Putamen (tissue), 1 donor: ENCODE data around the gene ATP9B.
"Not testable (repeated sequence)": the region's sequence is repeated elsewhere in the genome, so short reads cannot be mapped to it uniquely, and the experiment has no call there.

Experiments
- DNase-seq: peaks from one replicate; pipeline ENCODE4 v3.0.0-alpha.2; 2016; ENCODE audit warnings: low spot score

The ATP9B gene

DNA sequence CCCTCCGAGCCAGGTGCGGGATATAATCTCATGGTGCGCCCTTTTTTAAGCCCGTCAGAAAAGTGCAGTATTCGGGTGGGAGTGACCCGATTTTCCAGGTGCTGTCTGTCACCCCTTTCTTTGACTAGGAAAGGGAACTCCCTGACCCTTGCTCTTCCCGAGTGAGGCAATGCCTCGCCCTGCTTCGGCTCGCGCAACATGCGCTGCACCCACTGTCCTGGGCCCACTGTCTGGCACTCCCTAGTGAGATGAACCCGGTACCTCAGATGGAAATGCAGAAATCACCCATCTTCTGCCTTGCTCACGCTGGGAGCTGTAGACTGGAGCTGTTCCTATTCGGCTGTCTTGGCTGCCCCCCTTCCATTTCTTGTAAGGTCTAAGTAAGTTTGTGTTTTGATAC lies 221.2 kb downstream of the ATP9B start:
- DNase-seq = not testable (repeated sequence)

DNA sequence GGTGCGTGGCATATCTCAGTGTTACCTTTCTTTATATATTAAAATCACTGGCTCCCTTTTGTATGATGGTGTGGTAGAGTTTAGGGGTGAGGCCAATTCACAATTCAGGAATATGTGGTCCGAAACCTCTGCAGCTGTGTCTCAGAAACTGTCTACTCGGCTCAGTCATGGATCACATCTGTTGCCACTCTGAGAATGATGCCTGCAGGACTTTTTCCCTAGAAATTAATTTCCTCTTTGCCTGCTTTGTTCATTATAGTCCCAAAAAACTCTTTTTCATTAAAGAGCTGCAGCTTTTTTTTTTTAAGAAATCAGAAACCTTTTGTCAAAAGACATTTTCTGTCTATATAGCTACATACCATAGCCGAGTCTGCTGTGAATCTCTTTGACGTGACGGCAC lies 221.7 kb downstream of the ATP9B start:
- DNase-seq = no peak

DNA sequence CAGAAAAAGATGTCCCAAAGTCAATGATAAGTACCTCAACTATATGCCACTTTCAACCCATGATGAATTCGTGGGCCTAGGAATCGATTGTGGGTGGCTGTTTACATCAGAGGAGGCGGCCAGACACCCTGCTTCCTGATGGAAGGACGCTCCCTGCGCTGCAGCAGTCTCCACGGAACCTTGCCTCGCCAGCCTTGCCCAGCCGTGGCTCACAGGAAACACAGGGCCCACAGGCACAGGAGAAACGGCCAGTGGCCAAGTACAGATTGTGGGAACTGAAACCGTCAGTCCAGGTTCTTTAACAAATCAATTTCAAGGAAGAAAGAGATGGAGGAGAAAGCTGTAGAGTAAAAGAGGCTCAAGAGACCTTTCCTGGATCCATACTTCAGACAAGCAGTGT lies 225.0 kb downstream of the ATP9B start:
- DNase-seq = no peak

DNA sequence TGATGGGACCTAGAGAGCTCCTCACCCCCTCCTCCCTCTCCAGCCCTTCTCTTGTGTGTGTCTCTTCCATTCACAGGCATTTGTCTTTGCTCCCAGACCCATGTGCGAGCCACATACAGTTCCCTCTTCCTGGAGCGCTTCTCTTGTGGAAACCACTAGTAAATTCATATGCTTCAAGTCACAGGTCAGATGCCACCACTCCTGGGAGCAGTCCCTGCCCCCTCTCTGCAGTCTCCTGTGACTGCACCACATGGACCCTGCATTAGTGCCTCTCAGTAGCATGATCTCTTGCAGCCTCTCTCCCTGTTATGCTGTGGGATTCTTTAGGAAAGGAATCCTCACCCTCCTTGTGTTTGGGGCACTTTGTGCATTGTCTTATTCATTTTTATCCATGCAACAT lies 230.1 kb downstream of the ATP9B start:
- no peak for DNase-seq

DNA sequence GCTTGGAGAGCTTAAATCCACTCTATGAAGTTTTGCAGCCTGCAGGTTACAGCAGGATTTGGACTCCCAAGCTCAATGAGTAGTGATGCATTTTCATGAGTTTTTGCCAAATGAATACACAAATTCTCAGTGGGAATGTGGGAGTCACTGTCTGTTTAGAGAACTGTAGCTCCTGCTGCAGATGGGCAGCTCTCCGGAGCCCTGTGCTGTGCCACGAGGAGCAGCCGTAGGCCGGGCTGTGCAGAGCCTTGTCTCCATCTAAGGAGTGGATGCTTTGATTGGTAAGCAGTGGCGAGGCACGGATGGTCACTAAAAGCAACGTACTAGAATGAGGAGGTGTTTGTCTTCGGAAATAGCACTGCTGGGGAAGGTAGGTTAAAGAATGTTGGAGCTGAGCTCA lies 230.5 kb downstream of the ATP9B start:
- no peak for DNase-seq

DNA sequence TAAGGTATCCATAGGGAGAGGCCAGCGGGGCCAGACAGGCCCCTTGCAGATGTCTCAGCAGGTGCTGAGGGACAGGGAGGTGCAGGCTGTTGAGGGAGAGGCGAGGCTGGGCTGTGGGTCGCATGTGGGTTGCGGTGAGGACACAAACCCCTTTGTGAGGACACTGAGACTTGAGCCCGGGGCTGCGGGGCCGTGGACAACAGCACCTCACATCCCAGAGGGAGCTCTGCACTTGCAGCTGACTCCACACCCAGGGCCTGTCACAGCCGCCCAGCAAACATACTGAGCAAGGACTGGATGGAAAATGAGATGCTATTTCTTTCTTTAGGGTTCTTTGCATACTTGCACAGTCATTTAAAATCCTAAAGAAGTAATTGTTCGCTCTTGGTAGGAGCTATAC lies 231.2 kb downstream of the ATP9B start:
- no peak for DNase-seq

DNA sequence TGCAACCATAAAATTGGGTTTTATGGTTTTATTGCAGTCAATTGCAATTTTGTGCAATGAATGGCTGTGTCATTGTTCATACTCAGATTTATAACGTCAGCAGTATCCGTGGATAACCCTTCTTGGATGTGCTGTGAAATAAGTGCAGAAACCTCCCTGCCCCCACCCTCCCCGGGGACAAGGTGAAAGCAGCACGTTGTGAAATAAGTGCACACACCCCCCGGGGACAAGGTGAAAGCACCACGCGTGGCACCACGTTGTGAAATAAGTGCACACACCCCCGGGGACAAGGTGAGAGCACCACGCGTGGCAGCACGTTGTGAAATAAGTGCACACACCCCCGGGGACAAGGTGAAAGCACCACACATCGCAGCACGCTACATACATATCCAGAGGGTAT lies 232.9 kb downstream of the ATP9B start:
- no peak for DNase-seq

DNA sequence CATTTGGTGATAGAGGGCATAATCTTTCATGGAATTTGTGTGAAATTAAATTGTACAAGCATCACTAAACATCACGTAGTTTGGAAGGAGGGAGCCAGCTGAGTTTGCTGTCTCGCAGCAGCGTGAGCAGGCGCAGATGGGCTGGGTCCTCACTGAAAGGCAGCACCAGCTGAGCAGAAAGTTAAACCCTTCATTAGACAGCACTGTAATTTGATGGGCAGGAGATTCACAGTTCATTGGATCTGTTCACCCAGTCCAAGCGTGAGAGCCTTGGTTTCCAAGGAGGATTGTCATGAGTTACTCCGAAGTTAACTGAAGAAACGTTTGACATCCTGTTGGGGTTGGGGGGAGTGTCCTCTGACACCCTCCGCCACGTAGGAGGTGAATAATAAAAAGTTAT lies 236.7 kb downstream of the ATP9B start:
- no peak for DNase-seq

DNA sequence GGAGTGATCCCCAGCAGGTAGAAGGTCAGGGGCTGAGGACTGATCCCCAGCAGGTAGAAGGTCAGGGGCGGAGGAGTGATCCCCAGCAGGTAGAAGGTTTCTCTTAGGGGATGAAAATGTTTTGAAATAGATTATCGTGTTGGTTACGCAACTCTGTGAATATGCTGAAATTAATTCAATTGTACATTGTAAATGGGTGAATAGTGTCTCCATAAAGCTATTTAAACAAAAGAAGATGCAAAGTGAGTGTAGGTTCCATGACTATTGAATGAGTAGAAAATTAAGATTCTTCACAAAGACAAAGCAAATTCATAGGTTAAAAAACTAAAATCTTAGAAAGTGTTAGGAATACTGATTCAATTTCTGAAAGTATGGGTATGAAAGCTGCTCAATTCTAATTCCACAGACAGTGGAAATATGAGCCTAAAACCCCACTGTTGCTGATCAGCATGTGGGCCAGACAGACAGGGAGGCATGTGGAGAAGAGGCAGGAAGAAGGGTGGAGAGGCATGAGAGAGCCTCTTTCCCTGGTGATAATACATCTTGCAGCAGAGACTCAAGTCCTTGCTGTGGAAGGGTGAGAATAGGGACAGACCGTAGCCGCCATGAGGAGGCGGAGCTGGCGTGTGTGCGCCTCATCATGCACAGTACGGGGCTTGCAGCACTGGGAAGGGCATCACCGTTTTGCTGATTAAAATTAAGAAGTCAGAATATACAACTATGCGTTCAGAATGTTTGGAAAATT lies 240.6 kb downstream of the ATP9B start:
- no peak for DNase-seq

DNA sequence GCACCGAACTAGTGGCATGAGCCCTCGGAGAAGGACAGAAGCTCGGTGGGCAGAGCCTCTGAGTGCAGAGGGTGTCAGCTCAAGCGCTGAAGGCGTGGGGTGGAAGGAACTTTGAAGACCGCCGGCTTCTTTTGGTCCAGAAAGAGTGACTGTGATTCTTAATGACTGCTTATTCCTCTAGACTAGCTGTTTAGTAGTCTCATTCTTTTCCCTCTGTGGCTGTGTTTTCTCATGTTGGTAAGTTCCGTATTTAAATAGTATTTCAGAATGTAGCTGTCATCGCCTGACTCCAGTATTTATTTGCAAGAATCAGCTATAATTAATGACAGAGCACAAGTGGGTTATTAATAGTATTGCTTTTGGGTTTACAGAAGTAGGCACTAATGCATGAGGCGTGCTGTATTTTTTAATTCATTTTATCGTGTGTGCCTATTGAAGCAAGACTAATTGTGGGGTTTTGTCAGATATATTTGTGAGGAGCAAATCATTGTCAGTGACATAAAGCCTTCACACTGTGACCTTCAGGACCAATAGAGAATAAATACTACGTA lies 245.7 kb downstream of the ATP9B start:
- DNase-seq = no peak

DNA sequence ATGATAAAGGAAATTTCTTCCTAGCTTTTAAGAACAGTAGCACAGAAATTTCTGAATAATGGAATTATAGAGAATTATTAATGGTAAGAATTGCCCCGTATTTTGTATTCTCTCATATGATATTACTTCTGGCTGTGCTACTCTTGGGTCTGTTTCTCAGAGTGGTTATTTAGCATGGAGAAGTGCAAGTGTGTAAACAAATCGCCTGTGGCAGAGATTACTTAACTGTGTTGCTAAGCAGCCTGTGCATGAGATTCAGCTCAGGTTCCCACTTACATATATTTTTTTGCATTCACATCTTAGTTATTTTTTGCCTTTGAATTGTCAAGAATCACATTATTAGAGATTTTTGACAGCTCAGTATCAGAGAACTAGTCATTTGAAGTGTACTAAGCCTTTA lies 246.4 kb downstream of the ATP9B start:
- DNase-seq = no peak

DNA sequence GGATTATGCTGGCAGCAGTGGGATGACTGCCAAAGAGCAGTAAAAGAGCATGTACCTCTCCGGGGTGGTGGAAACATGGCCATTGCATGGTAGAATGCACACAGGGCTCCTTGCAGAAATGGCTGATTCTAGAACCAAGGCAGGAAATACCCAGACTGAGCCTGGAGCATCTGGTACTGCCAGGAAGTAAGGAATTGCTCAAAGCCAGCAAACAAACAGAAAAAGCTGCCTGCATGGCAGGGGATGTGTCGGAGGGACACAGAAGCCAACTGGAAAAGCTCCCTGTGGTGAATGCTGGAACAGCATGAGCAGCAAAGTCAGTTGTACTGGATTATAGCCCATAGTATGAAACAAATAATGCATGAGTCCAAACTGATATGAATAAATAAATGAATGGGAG lies 248.5 kb downstream of the ATP9B start:
- no peak for DNase-seq

DNA sequence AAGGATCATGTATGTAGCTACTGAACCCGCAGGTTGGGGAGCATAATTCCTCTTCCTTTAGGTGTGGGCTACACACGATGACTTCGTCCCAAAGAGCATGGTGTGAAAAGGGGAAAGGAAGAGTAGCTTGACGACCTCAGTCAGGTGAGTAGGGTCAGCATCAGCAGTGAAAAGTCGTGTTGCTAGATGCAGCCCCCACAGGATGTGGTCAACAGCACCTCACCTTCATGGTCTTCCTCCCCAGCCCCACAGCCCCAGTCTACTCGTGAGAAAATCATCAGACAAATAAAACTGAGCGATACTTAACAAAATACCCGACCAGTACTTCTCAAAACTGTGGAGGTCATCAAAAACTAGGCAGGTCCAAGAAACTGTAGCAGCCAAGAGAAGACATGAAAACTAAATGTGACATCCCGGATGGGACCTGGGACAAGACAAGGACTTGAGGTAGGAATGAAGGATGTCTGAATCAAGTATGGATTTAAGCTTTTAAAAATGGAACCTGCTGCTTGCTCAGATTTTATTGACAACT lies 249.0 kb downstream of the ATP9B start:
- no peak for DNase-seq

DNA sequence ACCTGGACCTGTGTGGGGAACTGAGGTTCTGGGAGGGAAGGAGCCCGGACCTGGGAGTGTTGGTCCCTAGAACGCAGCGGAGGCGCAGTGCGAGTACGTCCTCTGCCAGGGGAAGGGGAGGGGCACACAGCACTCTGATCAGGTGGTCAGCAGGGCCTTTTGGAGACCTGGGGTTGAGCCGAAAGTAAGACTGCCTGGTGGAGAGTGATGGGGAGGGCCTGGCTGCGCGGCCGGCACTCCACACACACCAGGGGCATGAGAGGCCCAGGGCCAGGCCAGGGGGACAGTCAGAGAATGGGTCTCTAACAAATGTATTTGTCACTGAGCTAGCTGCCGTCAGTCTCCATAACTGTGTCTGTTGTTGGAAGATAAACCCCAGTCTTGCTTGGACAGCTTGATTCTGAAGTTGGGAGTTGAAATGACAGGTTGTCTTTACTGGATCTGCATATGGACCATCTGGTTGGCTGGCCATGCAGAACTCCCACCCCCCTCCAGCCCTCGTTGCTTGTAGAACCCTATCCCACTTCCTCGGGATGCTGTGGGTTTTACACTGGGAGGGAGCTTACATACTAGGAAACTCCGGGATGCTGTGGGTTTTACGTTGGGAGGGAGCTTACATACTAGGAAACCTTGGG lies 251.1 kb downstream of the ATP9B start:
- DNase-seq = no peak

DNA sequence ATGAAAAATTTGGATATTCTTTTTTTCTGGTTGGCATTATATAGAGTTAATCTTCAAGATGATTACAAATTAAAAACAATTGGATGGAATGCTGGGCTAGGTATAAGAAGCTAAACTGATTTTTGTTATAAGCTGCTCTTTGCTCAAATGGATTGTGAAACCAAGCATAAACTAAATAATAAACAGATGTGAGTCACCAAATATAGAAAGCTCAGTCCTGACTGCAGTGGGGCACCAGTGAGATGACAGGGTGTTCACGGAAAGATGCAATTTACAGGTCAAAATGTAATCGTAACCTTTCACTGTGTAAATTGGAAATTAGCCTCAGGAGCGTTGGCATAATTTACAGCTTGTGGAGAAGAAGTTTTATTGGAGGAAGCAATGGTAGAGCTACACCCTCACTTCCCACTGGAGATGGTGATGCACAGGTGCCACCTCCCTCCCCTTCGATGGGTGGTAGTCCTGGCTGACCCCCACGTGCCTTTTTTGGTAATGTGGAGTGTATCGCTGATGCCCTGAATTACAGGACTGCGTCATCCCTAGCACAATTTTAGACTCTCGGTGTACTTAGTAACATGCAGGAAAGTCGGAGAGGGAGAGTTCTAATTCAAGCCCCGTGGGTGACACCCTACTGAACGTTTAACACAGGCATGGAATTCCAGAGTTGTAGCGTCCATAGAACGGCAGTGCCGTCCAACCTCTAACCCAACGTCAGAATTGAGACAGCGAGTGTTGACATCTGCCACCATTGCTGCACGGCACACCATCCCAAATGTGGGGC lies 252.6 kb downstream of the ATP9B start:
- DNase-seq = no peak

DNA sequence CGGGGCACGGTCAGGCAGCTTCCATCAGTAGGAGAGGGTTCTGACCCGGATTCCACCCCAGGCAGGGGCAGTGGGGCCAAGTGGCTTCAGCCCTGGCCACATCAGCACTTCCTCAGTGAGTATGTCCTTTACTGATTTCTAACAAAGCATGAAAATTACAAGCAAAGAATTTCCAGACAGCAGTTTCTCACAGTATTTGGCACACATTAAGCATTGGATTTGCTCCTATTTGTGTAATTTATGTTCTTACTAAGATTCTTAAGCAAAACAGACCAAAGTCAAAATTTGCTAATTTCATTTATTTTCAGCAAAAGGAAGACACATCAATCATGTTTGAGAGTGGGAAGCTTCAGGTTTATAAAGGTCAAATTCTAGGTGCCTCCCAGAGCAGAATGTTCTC lies 253.2 kb downstream of the ATP9B start:
- DNase-seq = no peak

DNA sequence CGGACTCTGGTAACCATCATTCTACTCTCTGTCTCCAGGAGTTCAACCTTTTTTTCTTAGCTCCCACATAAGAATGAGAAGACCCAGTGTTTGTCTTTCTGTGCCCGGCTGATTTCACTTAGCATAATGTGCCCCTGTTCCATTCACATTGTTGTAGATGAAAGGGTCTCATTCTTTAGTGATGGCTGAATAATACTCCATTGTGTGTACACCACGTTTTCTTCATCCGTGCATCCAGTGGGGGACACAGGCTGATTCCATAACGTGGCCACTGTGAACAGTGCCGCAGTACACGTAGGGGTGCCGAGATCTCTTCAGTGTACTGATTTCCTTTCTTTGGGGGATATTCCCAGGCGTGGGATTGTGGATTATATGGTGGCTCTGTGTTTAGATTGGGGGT lies 254.3 kb downstream of the ATP9B start:
- peak; percentile 23 for DNase-seq

DNA sequence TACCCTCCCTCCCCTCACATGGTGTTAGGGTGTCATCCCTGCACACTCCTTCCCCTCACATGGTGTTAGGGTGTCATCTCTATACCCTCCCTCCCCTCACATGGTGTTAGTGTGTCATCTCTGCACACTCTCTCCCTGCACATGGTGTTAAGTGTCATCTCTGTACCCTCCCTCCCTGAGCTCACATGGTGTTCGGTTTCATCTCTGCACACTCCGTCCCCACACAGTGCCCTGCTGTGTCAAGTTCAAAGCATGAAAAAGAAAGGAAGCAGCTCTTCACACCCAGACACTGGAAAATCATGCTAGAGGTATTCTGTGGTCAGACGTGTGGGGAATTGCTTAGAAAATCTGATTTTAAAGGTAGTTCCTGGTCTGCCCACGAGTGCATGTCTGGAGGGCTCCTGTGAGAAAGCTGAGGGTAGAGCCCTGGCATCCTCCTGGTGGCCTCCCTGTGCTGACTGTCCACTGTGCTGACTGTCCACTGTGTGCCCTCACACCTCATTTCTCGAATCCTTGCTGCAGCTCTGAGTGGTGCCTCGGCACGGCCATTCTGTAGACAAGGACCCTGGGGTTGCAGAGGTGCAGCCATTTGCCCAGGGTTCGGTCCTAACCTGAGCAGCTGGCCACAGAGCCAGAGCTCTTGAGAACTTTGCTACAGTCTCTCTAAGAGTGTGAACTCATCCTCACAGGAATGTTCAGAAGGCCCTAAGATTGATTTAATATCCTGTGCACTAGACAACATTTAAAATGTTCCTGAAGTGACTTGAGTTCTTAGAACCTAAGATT lies 257.4 kb downstream of the ATP9B start:
- no peak for DNase-seq

DNA sequence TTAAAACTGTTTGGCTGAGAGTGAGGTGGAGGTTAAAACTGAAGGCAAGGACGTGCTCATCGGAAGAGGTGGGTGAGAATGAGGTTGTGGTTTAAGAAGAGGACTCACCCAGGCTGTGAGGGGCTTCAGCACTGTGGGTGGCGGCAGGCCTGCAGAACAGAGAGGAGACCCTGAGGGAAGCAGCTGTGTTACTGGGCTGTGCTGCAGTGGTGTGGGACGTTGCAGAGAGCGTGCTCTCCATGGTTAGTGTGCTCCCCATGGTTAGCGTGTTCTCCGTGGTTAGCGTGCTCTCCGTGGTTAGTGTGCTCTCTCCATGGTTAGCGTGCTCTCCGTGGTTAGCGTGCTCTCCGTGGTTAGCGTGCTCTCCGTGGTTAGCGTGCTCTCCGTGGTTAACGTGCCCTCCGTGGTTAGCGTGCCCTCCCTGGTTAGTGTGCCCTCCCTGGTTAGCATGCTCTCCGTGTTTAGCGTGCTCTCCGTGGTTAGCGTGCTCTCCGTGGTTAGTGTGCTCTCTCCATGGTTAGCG lies 258.1 kb downstream of the ATP9B start:
- DNase-seq = no peak

DNA sequence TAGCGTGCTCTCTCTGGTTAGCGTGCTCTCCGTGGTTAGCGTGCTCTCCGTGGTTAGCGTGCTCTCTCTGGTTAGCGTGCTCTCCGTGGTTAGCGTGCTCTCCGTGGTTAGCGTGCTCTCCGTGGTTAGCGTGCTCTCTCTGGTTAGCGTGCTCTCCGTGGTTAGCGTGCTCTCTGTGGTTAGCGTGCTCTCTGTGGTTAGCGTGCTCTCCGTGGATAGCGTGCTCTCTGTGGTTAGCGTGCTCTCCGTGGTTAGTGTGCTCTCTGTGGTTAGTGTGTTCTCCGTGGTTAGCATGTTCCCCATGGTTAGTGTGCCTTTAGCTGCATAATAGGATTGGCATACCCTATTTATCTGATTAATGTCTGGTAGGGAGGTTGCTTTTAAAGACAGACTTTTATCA lies 258.7 kb downstream of the ATP9B start:
- not testable (repeated sequence) for DNase-seq

DNA sequence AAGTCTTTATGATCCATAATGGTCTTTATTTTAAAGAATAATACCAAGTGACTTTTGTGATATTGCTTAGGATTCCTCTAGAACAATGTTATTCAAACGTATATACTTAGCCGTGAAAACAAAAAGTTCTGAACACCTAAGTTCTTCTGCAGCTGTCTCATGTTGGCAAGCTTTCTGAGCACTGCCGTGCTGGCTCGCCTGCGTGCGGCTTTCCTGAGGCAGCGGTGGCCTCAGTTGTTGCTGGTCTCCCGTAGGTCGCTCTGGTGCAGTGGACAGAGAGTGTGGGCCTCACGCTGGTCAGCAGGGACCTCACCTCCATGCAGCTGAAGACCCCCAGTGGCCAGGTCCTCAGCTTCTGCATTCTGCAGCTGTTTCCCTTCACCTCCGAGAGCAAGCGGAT lies 259.7 kb downstream of the ATP9B start:
- DNase-seq = no peak

DNA sequence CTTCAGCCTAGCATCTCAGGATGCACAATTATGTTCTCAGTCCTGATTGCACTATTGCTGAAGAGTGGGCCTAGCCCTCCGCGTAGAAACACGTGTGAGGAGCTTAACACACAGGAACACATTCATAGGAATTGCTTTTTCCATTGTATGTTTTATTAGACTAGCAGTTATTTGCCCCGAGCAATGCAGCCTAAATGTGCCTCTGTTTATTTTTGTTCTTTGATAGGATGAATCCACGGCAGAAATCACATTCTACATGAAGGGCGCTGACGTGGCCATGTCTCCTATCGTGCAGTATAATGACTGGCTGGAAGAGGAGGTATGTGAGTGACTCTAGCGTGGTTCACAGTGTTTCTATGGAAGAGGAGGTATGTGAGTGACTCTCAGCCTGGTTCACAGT lies 260.6 kb downstream of the ATP9B start:
- no peak for DNase-seq
